Measurements from ENCODE around the gene DCTN3.
A peak's percentile ranks its signal among the peaks of the same experiment; 100 is the strongest.

DNA sequence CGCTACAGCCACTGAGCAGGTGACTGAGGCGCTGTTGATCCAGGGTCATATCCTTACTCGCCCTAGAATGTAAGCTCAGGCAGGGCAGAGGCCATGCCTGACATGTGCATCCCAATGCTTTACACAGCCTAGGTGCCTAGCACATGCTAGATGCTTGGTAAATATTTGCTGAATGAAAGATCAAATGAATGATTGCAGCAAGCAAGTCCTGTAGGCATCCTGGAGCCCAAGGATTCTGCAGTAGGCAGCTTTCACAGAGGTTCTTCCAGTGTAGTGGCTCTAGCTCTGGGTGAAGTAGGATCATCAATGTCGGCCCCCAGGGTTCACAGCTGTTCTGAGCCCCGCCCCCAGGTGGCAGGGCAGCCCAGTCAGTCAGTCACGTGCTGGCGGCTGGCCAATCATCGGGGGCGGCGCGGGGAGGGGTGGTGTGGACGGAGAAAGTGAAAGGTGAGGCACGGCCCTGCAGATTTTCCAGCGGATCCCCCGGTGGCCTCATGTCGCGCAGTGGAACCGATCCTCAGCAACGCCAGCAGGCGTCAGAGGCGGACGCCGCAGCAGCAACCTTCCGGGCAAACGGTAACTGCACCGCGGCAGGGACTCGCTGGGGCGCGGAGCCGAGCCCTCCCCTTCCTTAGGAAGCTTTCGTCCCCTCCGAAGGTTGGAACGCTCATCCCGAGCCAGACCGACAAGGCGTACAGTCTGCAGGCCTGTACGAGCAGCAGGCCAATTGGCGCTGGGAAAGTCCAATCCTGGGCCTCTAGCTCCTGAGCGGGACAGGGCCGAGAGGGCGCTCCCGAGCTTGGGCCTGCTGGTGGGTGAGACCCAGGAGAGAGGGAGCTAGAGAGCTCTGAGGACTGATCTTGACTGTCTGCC, 26.2 kb upstream of the DCTN3 start, which contains the start of gene GALT:
- no peak for TF ChIP-seq EZH2 (IDR thresholded peaks at IDR 0.05; ENCODE audit: low read length, missing control alignments)
- TF ChIP-seq, protein P1, sequence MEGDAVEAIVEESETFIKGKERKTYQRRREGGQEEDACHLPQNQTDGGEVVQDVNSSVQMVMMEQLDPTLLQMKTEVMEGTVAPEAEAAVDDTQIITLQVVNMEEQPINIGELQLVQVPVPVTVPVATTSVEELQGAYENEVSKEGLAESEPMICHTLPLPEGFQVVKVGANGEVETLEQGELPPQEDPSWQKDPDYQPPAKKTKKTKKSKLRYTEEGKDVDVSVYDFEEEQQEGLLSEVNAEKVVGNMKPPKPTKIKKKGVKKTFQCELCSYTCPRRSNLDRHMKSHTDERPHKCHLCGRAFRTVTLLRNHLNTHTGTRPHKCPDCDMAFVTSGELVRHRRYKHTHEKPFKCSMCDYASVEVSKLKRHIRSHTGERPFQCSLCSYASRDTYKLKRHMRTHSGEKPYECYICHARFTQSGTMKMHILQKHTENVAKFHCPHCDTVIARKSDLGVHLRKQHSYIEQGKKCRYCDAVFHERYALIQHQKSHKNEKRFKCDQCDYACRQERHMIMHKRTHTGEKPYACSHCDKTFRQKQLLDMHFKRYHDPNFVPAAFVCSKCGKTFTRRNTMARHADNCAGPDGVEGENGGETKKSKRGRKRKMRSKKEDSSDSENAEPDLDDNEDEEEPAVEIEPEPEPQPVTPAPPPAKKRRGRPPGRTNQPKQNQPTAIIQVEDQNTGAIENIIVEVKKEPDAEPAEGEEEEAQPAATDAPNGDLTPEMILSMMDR (conservative IDR thresholded peaks at IDR 0.05 in 1 of 2, IDR thresholded peaks at IDR 0.05 in 1 of 2; ENCODE audit: low read depth in 1 of 2, low read length in 2 of 2), result peak; percentile 54 to 67

Data from fibroblast of lung (primary cell).